Gastrocnemius medialis (tissue), 4 donors: Measurements from ENCODE around the gene ACOT6.
"Not testable (repeated sequence)": the region's sequence is repeated elsewhere in the genome, so short reads cannot be mapped to it uniquely, and the experiment has no call there.

Source experiments
- CTCF ChIP-seq, 5 experiments: fragments of 450-650 bp in 3 of 5; fragments of 200-600 bp in 2 of 5; sonication (generic) in 2 of 5; IDR thresholded peaks in 4 of 5; conservative IDR thresholded peaks in 1 of 5; 1 replicate in 4 of 5; 2 replicates in 1 of 5; pipeline ENCODE4 v1.5.1; 2016 to 2019; ENCODE audit warnings: antibody characterized with exemption in 5 of 5, mild to moderate bottlenecking in 3 of 5, moderate library complexity in 3 of 5
- POLR2A ChIP-seq, 2 donors: fragments of 450-650 bp; IDR thresholded peaks; one replicate each; pipeline ENCODE4 v1.6.1; 2017; ENCODE audit warnings: antibody characterized with exemption in 2 of 2, mild to moderate bottlenecking in 2 of 2, moderate library complexity in 2 of 2

DNA sequence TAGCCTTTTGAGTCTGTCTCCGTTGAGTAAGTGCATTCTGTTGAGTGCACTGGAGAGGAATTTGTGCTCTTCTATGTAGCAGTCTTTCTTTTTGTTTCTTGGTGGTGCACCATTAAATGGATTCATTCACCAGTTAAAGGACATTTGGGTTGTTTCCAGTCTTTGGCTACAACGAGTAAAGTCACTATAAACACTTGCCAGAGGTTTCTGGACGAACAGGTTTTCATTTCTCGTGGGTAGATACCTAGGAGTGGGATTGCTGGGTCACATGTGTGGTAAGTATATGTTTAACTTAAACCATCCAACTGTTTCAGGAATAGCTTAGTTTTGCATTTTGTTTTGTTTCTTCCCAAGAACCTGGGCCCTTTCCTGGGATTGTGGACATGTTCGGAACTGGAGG, 39.3 kb upstream of the ACOT6 start:
- not testable (repeated sequence) for TF ChIP-seq CTCF (IDR thresholded peaks at IDR 0.05 in 4 of 5, conservative IDR thresholded peaks at IDR 0.05 in 1 of 5); POLR2A (IDR thresholded peaks at IDR 0.05)
